ENCODE data around the gene PIK3C2A. TPM values are rescaled to one million over a fixed set of nuclear protein-coding genes. Genes with fewer than 3 reads are reported as not detected.

The PIK3C2A gene
- total and polyA plus RNA-seq, 10 of the 15 experiments (the other 5 are each of a cell fraction or from before 2014, with no cell fraction given), result 1.6 to 20.6 (median 9.1) TPM

DNA sequence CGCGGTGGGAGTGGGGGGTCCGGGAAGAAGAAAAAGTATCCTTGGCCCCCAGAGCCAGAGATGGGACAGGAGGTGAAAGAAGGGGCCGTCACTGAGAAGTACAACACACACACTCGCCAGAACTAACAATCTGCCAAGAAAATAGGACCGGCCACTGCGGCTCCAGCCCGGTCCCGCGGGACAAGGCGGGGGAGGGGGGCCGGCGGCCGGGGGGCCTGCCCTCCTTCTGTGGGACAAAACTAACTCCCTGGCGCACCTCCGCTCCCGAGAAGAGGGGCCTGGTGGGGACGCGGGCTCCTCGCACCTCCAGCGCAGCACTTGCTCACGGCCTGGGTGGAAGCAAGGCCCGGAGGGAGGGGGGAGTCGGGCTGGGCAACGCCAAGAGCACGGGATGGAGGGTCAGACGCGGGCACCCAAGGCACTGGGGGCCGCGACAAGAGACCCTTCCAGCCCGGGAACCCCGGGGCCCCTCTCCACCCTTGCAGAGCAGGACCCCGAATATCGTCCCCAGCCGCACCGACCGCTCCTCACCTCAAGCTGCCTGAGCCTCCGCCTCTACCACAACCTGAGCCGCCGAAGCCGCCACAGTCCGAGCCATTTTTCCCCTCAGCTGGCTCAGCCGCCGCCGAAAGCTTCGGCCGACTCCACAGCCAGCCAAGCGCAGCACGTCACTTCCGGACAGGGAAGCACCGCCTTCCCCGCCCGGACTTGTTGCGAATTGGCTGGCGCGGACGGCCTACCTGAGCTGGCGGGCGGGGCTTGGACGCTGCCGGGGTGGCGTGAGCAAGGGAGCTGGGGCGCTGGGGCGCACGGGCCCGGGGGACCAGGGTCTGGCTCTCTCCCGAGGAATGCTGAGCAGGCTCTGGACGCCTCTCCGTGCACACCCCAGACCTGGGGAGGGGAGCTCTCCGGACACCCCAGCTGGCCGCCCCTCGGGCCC is at the start of gene PIK3C2A (continued):
- TF ChIP-seq, protein P1, sequence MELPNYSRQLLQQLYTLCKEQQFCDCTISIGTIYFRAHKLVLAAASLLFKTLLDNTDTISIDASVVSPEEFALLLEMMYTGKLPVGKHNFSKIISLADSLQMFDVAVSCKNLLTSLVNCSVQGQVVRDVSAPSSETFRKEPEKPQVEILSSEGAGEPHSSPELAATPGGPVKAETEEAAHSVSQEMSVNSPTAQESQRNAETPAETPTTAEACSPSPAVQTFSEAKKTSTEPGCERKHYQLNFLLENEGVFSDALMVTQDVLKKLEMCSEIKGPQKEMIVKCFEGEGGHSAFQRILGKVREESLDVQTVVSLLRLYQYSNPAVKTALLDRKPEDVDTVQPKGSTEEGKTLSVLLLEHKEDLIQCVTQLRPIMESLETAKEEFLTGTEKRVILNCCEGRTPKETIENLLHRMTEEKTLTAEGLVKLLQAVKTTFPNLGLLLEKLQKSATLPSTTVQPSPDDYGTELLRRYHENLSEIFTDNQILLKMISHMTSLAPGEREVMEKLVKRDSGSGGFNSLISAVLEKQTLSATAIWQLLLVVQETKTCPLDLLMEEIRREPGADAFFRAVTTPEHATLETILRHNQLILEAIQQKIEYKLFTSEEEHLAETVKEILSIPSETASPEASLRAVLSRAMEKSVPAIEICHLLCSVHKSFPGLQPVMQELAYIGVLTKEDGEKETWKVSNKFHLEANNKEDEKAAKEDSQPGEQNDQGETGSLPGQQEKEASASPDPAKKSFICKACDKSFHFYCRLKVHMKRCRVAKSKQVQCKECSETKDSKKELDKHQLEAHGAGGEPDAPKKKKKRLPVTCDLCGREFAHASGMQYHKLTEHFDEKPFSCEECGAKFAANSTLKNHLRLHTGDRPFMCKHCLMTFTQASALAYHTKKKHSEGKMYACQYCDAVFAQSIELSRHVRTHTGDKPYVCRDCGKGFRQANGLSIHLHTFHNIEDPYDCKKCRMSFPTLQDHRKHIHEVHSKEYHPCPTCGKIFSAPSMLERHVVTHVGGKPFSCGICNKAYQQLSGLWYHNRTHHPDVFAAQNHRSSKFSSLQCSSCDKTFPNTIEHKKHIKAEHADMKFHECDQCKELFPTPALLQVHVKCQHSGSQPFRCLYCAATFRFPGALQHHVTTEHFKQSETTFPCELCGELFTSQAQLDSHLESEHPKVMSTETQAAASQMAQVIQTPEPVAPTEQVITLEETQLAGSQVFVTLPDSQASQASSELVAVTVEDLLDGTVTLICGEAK (IDR thresholded peaks at IDR 0.05; ENCODE audit: borderline replicate concordance), result peak; percentile 75; the same call in 1 of the 2 replicates
- TF ChIP-seq GATAD2B (conservative IDR thresholded peaks at IDR 0.05; ENCODE audit: low read depth), result peak; percentile 64; the same call in 1 of the 2 replicates
- TF ChIP-seq NBN (IDR thresholded peaks at IDR 0.05), result peak; percentile 71; the same call in 1 of the 2 replicates
- peak; percentile 89 for TF ChIP-seq CREB1 (IDR thresholded peaks at IDR 0.05; ENCODE audit: low read depth)
- TF ChIP-seq MEF2B (IDR thresholded peaks at IDR 0.05; ENCODE audit: partially characterized antibody, poor library complexity, severe bottlenecking), result peak; percentile 57
- TF ChIP-seq PML (IDR thresholded peaks at IDR 0.05; ENCODE audit: low read length), result peak; percentile 82
- no peak for TF ChIP-seq MYC (IDR thresholded peaks at IDR 0.05; ENCODE audit: insufficient read depth, insufficient read length, insufficient replicate concordance, low read length, severe bottlenecking)
- 0 out of 2 replicates have a peak, but pooled peaks have one; percentile 11 for TF ChIP-seq STAT1 (conservative IDR thresholded peaks at IDR 0.05)
- TF ChIP-seq CBFB (IDR thresholded peaks at IDR 0.05; ENCODE audit: low read depth), result peak; percentile 37; the same call in 1 of the 2 replicates
- TF ChIP-seq TARDBP (IDR thresholded peaks at IDR 0.05; ENCODE audit: borderline replicate concordance), result no peak
- TF ChIP-seq SPI1 (IDR thresholded peaks at IDR 0.05; ENCODE audit: borderline replicate concordance, insufficient read depth, low read depth, low read length), result 0 out of 2 replicates have a peak, but pooled peaks have one; percentile 2
- peak; percentile 44; the same call in 1 of the 2 replicates for TF ChIP-seq DPF2 (IDR thresholded peaks at IDR 0.05)
- TF ChIP-seq SMAD1 (IDR thresholded peaks at IDR 0.05; ENCODE audit: low read depth, partially characterized antibody), result no peak
- TF ChIP-seq E2F4 (IDR thresholded peaks at IDR 0.05; ENCODE audit: low read depth, low read length), result 0 out of 2 replicates have a peak, but pooled peaks have one; percentile 19
- TF ChIP-seq YY1 (IDR thresholded peaks at IDR 0.05; ENCODE audit: low read depth, low read length), result peak; percentile 80
- peak; percentile 57; the same call in 1 of the 2 replicates for TF ChIP-seq BACH1 (IDR thresholded peaks at IDR 0.05; ENCODE audit: borderline replicate concordance)
- no peak for TF ChIP-seq ZNF217 (IDR thresholded peaks at IDR 0.05)
- TF ChIP-seq ELK1 (IDR thresholded peaks at IDR 0.05; ENCODE audit: low read depth, low read length), result peak; percentile 68; the same call in 1 of the 2 replicates
- TF ChIP-seq ASH2L (IDR thresholded peaks at IDR 0.05; ENCODE audit: borderline replicate concordance, low read depth), result no peak
- peak; percentile 40 for TF ChIP-seq RUNX3 (IDR thresholded peaks at IDR 0.05; ENCODE audit: low read length)
- no peak for TF ChIP-seq CBX3 (IDR thresholded peaks at IDR 0.05; ENCODE audit: borderline replicate concordance, low read depth)
- no peak for TF ChIP-seq RCOR1 (conservative IDR thresholded peaks at IDR 0.05; ENCODE audit: low read depth, low read length)
- no peak for TF ChIP-seq STAT3 (IDR thresholded peaks at IDR 0.05; ENCODE audit: low read depth, low read length)
- no peak for TF ChIP-seq ZNF274 (IDR thresholded peaks at IDR 0.05; ENCODE audit: insufficient read depth, insufficient read length)
- peak; percentile 80 for TF ChIP-seq GABPA (IDR thresholded peaks at IDR 0.05; ENCODE audit: low read depth)
- TF ChIP-seq HCFC1 (IDR thresholded peaks at IDR 0.05; ENCODE audit: low read length), result no peak

Measured in GM12878 (cell line).